Measurements from ENCODE around the gene SCAF8. TPM values are rescaled to one million over a fixed set of nuclear protein-coding genes. Genes with fewer than 3 reads are reported as not detected.

SCAF8 gene
- total RNA-seq, 6 experiments from 2014 or later: 35.2 to 43.3 (median 38.4) TPM

DNA sequence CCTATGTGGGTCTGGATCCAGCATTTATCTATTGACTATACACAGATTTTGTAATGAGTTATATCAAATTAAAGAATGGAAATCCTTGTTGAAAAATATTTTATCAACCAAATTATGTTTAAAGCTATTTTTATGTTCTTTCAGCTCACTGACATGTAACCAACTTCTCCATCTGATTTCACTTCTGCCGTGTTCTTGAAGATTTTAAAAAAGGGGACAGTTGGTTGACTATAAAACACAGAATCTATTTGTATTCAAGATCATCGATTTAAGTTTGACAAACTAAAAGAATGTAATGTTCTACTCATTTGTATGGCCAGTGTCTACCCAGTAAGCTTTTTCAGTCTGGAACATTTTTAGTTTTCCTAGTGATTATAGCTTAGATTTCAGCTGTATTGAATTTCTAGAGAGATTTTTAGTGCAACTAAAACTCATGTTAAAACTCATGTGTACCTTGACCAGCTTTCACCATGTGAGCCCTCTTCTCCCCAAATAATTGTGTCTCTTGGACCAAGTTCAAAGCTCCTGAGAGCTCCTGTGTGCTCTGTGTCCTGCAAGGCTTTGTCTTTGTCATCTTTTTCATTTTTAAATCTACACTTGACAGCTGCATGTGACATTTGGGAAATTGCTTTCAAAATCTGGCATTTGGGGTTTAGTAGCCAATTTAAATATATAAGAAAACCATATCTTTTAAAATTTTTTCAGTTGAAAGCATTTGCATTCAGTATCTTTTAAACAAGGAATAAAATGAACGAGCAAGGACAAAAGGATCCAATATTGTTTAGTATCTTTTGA, 143.5 kb downstream of the SCAF8 start:
- Mint-ChIP-seq H3K27ac (no peak overlapping the region), H3K36me3 (ENCODE audit: low read depth) (no peaks in the 10 kb centered on the region), H3K4me3 (no peak overlapping the region), H3K27me3 (ENCODE audit: insufficient read depth) (no peaks in the 10 kb centered on the region), H3K4me1 (ENCODE audit: low read depth) (peaks cover 44% of the 10 kb centered on the region), H3K9me3 (no peaks in the 10 kb centered on the region)
- no peak for DNase-seq
- TF ChIP-seq, protein P1, sequence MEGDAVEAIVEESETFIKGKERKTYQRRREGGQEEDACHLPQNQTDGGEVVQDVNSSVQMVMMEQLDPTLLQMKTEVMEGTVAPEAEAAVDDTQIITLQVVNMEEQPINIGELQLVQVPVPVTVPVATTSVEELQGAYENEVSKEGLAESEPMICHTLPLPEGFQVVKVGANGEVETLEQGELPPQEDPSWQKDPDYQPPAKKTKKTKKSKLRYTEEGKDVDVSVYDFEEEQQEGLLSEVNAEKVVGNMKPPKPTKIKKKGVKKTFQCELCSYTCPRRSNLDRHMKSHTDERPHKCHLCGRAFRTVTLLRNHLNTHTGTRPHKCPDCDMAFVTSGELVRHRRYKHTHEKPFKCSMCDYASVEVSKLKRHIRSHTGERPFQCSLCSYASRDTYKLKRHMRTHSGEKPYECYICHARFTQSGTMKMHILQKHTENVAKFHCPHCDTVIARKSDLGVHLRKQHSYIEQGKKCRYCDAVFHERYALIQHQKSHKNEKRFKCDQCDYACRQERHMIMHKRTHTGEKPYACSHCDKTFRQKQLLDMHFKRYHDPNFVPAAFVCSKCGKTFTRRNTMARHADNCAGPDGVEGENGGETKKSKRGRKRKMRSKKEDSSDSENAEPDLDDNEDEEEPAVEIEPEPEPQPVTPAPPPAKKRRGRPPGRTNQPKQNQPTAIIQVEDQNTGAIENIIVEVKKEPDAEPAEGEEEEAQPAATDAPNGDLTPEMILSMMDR (IDR thresholded peaks at IDR 0.05): no peak

DNA sequence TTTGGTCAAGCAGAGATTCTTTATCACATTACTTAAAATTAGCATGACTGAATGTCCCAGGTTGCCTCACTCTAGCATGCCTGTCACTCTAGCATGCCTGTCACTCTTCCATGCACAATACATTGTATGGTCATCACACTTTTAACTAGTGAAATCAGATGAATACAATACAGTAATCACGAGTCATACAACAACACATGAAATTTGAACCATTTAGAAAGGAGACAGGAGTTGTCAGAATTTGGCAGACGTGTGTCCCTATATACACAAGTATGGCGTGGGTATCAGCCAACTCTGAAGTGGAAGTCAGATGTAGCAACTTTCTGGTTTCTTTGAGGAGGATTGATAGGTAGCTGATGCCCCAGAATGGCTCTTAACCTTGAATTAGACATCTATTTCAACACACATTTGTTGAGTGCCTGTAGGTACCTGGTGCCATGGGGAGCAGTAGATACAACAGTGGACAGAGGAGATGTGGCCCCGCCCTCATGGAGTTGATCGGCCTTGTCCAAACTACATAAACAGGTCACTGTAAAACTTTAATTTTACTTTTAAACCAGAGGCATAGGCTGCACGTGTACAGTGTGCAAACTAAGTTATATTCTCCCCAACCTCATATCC, 145.8 kb downstream of the SCAF8 start:
- TF ChIP-seq, protein P1 (IDR thresholded peaks at IDR 0.05): no peak
- Mint-ChIP-seq H3K27ac (peak overlapping the region; percentile 29), H3K36me3 (ENCODE audit: low read depth) (peaks cover 8% of the 10 kb centered on the region), H3K27me3 (ENCODE audit: insufficient read depth) (no peaks in the 10 kb centered on the region), H3K4me3 (no peak overlapping the region), H3K9me3 (no peaks in the 10 kb centered on the region), H3K4me1 (ENCODE audit: low read depth) (peaks cover 43% of the 10 kb centered on the region)
- no peak for DNase-seq

GRCh38 chr6:154882107-154882506, 148.9 kb downstream of the SCAF8 start:
- Mint-ChIP-seq H3K36me3 (ENCODE audit: low read depth) (peaks cover 8% of the 10 kb centered on the region), H3K9me3 (no peaks in the 10 kb centered on the region), H3K4me3 (no peak overlapping the region), H3K27me3 (ENCODE audit: insufficient read depth) (no peaks in the 10 kb centered on the region), H3K27ac (no peak overlapping the region), H3K4me1 (ENCODE audit: low read depth) (peaks cover 35% of the 10 kb centered on the region)
- TF ChIP-seq, protein P1 (IDR thresholded peaks at IDR 0.05): no peak
- no peak for DNase-seq

Small RNAs within 50 kb of the gene (microRNA-seq; reads per million reads assigned to microRNA genes)
- not detected for gene MIR1273C

Other genes with a start within 250 kb of the SCAF8 start
- gene CNKSR3, start 222.7 kb upstream of the SCAF8 start, total RNA-seq (2021; fragmentation: NEBNext Ultra II Directional; extraction: Animal tissue kit (Norgen Biotek cat#: 25700)): 10 to 100 TPM; 15.3 to 21.7 (median 18.7) TPM